Naive thymus-derived CD8-positive, alpha-beta T cell (primary cell): ENCODE results near the gene ATP11C. TPM values are rescaled to one million over a fixed set of nuclear protein-coding genes. Genes with fewer than 3 reads are reported as not detected.
A peak's percentile ranks its signal among the peaks of the same experiment; 100 is the strongest.
"Not testable (repeated sequence)": the region's sequence is repeated elsewhere in the genome, so short reads cannot be mapped to it uniquely, and the experiment has no call there.

ENCODE experiments used
- ATAC-seq, 2 donors: fragments of 150-1000 bp; cut with Tn5 transposase in 1 of 2; sonication (Bioruptor Pico), chemical (Tn5 transposase) in 1 of 2; 1 replicate in 1 of 2; 2 replicates in 1 of 2; pipeline ENCODE4 v1.10.0; 2021; ENCODE audit warnings: mild to moderate bottlenecking in 2 of 2, moderate library complexity in 2 of 2
- POLR2A ChIA-PET: fragments of 350-600 bp; sonication (Branson Sonifier 250); formaldehyde crosslinking; loops from one replicate; lab custom pipeline; 2021; ENCODE audit warnings: antibody characterized with exemption; lab: Charles Lee
- DNase-seq, 10 donors: peaks; one replicate each; pipeline versions ENCODE4 v3.0.0 to v3.0.0-alpha.2; 2020 to 2022
- H3K27ac Mint-ChIP-seq, 10 donors: one replicate each; pipeline ENCODE4 v1.8.0; 2020 to 2022; ENCODE audit warnings: mild to moderate bottlenecking in 10 of 10, mixed read lengths in 10 of 10, moderate library complexity in 4 of 10, inconsistent platforms in 1 of 10
- H3K27me3 Mint-ChIP-seq, 5 donors: one replicate each; pipeline ENCODE4 v1.8.0; 2021 to 2022; ENCODE audit warnings: mixed read lengths in 5 of 5
- H3K36me3 Mint-ChIP-seq, 3 donors: one replicate each; pipeline ENCODE4 v1.8.0; 2020 to 2022; ENCODE audit warnings: mixed read lengths in 3 of 3, mild to moderate bottlenecking in 2 of 3, inconsistent platforms in 1 of 3
- H3K4me1 Mint-ChIP-seq, 4 donors: one replicate each; pipeline ENCODE4 v1.8.0; 2021 to 2022; ENCODE audit warnings: mixed read lengths in 4 of 4
- H3K4me3 Mint-ChIP-seq, 10 donors: one replicate each; pipeline ENCODE4 v1.8.0; 2020 to 2022; ENCODE audit warnings: mild to moderate bottlenecking in 10 of 10, mixed read lengths in 10 of 10, moderate library complexity in 6 of 10, inconsistent platforms in 1 of 10
- H3K9me3 Mint-ChIP-seq, 9 donors: one replicate each; pipeline ENCODE4 v1.8.0; 2020 to 2022; ENCODE audit warnings: mixed read lengths in 9 of 9, mild to moderate bottlenecking in 3 of 9, inconsistent platforms in 1 of 9, moderate library complexity in 1 of 9
- polyA plus RNA-seq, 3 donors: library from polyadenylated mRNA; unstranded; fragments of 300-500 nt; fragmentation: Illumina TruSeq; gene quantifications; one replicate each; pipeline ENCODE4 v1.2.3, GENCODE V29; 2021
- total RNA-seq, 8 experiments: library from RNA in 2 of 8; stranded (reverse) in 2 of 8; gene quantifications; one replicate each; pipeline ENCODE4 v1.2.3 and lab custom pipeline; 2021 to 2026

The ATP11C gene
- total RNA-seq (10 to 100 TPM; 35.5 to 37.0 TPM), polyA plus RNA-seq (1 to 10 TPM; 2.2 to 7.4 (median 5.7) TPM), total RNA-seq (lab: John Stamatoyannopoulos, UW) (57.1 to 98.9 (median 76.2) reads per million in 6 experiments)

GRCh38 chrX:139932901-139933796, at the start of gene ATP11C:
Gene ATP11C (minus strand): TSS chrX:139933053. CDS start chrX:139932042, 1,011 bp downstream.
- Mint-ChIP-seq H3K27me3 (peaks cover 0 to 3% (median 0%) of the 10 kb centered on the region in 5 donors), H3K4me3 (peak within 1 kb of the TSS; percentile 81 to 95 (median 91)), H3K9me3 (no peaks in the 10 kb centered on the region), H3K36me3 (no peaks in the 10 kb centered on the region), H3K27ac (peak within 1 kb of the TSS; percentile 80 to 98 (median 96)), H3K4me1 (peaks cover 5 to 28% (median 20%) of the 10 kb centered on the region in 4 donors)
- ATAC-seq (peak; percentile 76 to 79), DNase-seq (peak; percentile 69 to 91 (median 78))
- POLR2A ChIA-PET = no interaction called here

DNA sequence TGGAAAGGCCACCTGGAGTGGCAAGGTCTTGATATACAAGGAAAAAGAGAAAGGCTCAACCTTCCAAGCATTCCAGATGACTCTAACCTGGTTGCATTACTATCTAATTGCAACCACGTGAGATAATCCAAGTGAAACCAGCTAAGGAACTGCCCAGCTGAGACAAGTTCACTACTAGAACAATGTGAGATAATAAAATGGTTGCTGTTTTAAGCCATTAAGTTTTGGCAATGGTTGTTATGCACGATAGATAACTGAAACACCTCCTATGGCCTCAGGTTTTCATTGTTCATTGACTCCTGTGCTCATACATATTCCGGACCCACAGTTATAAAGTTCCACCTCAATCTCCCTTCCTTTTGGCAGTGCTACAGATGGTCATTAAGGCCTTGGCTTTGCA, 41.6 kb upstream of the ATP11C start:
- no peak for ATAC-seq
- H3K9me3 Mint-ChIP-seq = peaks cover 0 to 5% (median 0%) of the 10 kb centered on the region in 9 donors
- H3K27me3 Mint-ChIP-seq = peaks cover 0 to 22% (median 8%) of the 10 kb centered on the region in 5 donors
- POLR2A ChIA-PET = no interaction called here
- H3K36me3 Mint-ChIP-seq = peaks cover 0 to 6% (median 0%) of the 10 kb centered on the region in 3 donors
- H3K4me3 Mint-ChIP-seq = no peak overlapping the region
- no peak for DNase-seq
- H3K4me1 Mint-ChIP-seq = peaks cover 0 to 5% (median 0%) of the 10 kb centered on the region in 4 donors
- no peak overlapping the region for H3K27ac Mint-ChIP-seq

DNA sequence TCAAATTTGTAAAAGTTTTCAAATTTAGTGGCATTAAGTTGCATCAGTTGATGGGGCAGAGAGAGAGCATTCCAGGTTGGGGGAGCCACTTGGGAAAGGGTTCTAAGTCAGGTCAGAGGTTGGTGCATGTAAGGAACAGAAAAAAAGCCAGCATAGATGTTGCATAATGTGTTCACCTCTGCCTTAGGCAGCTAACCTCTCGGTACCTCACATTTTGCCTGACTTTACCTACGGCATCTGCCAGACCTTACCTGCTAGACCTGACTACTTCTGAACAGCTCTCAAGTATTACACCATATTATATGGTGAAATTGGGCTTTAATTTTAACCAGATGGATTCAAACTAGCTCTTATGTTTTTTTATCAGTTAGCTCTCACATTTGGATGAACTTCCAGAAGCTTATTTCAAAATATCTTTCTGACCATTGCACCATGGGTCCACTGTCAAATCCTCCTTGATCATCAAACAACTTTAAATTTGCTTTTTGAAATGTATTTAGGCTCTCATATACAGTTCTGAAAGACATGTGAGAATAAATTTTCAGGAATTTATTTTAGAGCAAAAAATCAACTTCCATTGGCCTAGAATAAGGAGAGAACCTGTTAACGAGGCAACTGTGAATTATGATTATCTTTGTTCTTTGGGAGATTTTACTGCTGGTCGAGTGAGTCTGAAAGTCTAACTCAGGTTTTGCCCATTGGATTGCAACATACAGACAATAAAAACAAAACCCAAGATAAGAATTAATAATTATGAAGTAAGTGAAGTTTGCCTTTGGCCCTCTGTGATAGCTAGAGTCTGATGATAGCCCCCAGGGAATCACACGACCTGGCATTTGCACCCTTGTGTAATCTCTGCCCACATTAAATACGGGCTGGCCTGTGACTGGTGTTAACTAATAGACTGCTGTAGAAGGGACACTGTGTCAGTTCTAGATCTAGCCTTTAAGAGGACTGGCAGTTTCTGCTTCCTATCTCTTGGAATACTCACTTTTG, 40.1 kb upstream of the ATP11C start:
- DNase-seq = no peak
- peaks cover 1 to 22% (median 9%) of the 10 kb centered on the region in 5 donors for H3K27me3 Mint-ChIP-seq
- no peak for ATAC-seq
- POLR2A ChIA-PET = no interaction called here
- H3K36me3 Mint-ChIP-seq = peaks cover 0 to 6% (median 0%) of the 10 kb centered on the region in 3 donors
- no peak overlapping the region for H3K27ac Mint-ChIP-seq
- peaks cover 0 to 5% (median 0%) of the 10 kb centered on the region in 4 donors for H3K4me1 Mint-ChIP-seq
- H3K9me3 Mint-ChIP-seq = peaks cover 0 to 5% (median 0%) of the 10 kb centered on the region in 9 donors
- H3K4me3 Mint-ChIP-seq = no peak overlapping the region

GRCh38 chrX:139972113-139972512, 39.3 kb upstream of the ATP11C start:
- H3K27me3 Mint-ChIP-seq = peaks cover 1 to 22% (median 9%) of the 10 kb centered on the region in 5 donors
- peaks cover 0 to 5% (median 0%) of the 10 kb centered on the region in 9 donors for H3K9me3 Mint-ChIP-seq
- peaks cover 0 to 6% (median 0%) of the 10 kb centered on the region in 3 donors for H3K36me3 Mint-ChIP-seq
- H3K4me1 Mint-ChIP-seq = peaks cover 0 to 5% (median 0%) of the 10 kb centered on the region in 4 donors
- ATAC-seq = no peak
- DNase-seq = no peak
- H3K27ac Mint-ChIP-seq = no peak overlapping the region
- no peak overlapping the region for H3K4me3 Mint-ChIP-seq
- POLR2A ChIA-PET = no interaction called here

DNA sequence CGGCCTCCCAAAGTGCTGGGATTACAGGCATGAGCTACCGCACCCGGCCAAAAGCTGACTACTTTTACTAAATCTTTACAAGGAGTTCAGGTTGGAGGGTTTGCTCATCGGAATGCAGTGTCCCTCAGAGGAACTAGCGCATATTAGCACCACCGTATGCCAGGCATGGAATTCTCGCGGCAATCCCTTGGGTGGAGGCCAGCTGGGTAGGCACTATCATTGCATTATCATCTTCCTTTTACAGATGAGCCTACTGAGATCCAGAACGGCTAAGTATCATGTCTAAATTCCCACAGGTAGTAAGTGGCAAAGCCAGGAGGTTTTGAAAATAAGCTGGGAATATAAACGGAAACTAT, 38.5 kb upstream of the ATP11C start:
- Mint-ChIP-seq H3K9me3 (peaks cover 0 to 4% (median 0%) of the 10 kb centered on the region in 9 donors), H3K27ac (no peak overlapping the region), H3K36me3 (peaks cover 0 to 3% (median 0%) of the 10 kb centered on the region in 3 donors), H3K4me3 (no peak overlapping the region), H3K4me1 (peaks cover 0 to 5% (median 0%) of the 10 kb centered on the region in 4 donors), H3K27me3 (peaks cover 1 to 22% (median 9%) of the 10 kb centered on the region in 5 donors)
- DNase-seq (no peak), ATAC-seq (no peak)
- POLR2A ChIA-PET = no interaction called here

GRCh38 chrX:139969286-139969685, 36.4 kb upstream of the ATP11C start:
- no peak for DNase-seq
- POLR2A ChIA-PET = no interaction called here
- Mint-ChIP-seq H3K27me3 (peaks cover 1 to 22% (median 9%) of the 10 kb centered on the region in 5 donors), H3K4me3 (no peak overlapping the region), H3K9me3 (no peaks in the 10 kb centered on the region), H3K36me3 (no peaks in the 10 kb centered on the region), H3K4me1 (peaks cover 0 to 5% (median 0%) of the 10 kb centered on the region in 4 donors), H3K27ac (no peak overlapping the region)
- no peak for ATAC-seq

- no peak for DNase-seq
- H3K27ac Mint-ChIP-seq = no peak overlapping the region
- POLR2A ChIA-PET = no interaction called here
- no peaks in the 10 kb centered on the region for H3K36me3 Mint-ChIP-seq
- peaks cover 0 to 5% (median 0%) of the 10 kb centered on the region in 4 donors for H3K4me1 Mint-ChIP-seq
- no peak overlapping the region for H3K4me3 Mint-ChIP-seq
- H3K27me3 Mint-ChIP-seq = peaks cover 1 to 22% (median 10%) of the 10 kb centered on the region in 5 donors
- peaks cover 0 to 5% (median 0%) of the 10 kb centered on the region in 9 donors for H3K9me3 Mint-ChIP-seq
- no peak for ATAC-seq
Measured at GRCh38 chrX:139967750-139968149, 34.9 kb upstream of the ATP11C start.

DNA sequence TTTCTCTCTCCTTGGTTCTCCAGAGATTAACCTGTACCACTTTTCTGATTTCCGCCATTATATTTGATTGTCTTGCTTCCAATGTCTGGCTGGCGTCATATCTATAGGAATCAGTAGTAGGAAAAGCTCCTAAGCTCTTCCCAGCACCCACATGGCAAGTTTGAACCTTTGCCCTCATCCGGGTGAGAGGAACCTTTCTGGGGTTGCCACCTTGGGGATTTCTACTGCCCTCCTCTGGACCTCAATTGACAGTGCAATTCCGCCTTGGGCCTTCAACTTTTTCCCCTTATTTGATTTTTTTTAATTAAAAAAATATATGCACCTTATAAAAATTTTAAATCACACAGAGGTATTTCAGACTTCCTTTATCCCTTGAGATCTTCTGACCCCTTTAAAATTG, 34.4 kb upstream of the ATP11C start:
- POLR2A ChIA-PET = no interaction called here
- DNase-seq = no peak
- peaks cover 0 to 5% (median 0%) of the 10 kb centered on the region in 4 donors for H3K4me1 Mint-ChIP-seq

GRCh38 chrX:139966159-139966558, 33.3 kb upstream of the ATP11C start:
- H3K9me3 Mint-ChIP-seq, H3K4me3 Mint-ChIP-seq, POLR2A ChIA-PET, H3K4me1 Mint-ChIP-seq, DNase-seq, ATAC-seq, H3K27ac Mint-ChIP-seq, H3K36me3 Mint-ChIP-seq: not testable (repeated sequence)
- H3K27me3 Mint-ChIP-seq = peaks cover 1 to 11% (median 6%) of the 10 kb centered on the region in 5 donors

More for the DNA sequence above, 34.4 kb upstream of the ATP11C start:
- ATAC-seq = no peak
- peaks cover 0 to 5% (median 0%) of the 10 kb centered on the region in 9 donors for H3K9me3 Mint-ChIP-seq
- H3K27me3 Mint-ChIP-seq = peaks cover 1 to 22% (median 10%) of the 10 kb centered on the region in 5 donors
- no peak overlapping the region for H3K27ac Mint-ChIP-seq
- no peaks in the 10 kb centered on the region for H3K36me3 Mint-ChIP-seq
- H3K4me3 Mint-ChIP-seq = no peak overlapping the region

- no peak for DNase-seq
- Mint-ChIP-seq H3K27ac (no peak within 1 kb of the TSS), H3K36me3 (no peaks in the 10 kb centered on the region), H3K4me1 (no peaks in the 10 kb centered on the region), H3K27me3 (peaks cover 1 to 6% (median 4%) of the 10 kb centered on the region in 5 donors), H3K4me3 (no peak within 1 kb of the TSS), H3K9me3 (peaks cover 0 to 6% (median 0%) of the 10 kb centered on the region in 9 donors)
- ATAC-seq = no peak
- POLR2A ChIA-PET = no interaction called here
Measured at GRCh38 chrX:139965421-139965820, 32.6 kb upstream of the ATP11C start, which contains the start of gene CXorf66. Gene CXorf66 (minus strand): TSS chrX:139965521. CDS start chrX:139965496, 25 bp downstream.

DNA sequence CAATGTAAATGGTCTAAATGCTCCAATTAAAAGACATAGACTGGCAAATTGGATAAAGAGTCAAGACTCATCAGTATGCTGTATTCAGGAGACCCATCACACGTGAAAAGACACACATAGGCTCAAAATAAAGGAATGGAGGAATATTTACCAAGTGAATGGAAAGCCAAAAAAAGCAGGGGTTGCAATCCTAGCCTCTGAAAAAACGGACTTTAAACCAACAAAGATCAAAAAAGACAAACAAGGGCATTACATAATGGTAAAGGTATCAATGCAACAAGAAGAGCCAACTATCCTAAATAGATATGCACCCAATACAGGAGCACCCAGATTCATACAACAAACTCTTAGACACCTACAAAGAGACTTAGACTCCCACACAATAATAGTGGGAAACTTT, 28.2 kb upstream of the ATP11C start:
- H3K4me1 Mint-ChIP-seq, ATAC-seq, H3K4me3 Mint-ChIP-seq, H3K9me3 Mint-ChIP-seq, H3K27me3 Mint-ChIP-seq, H3K27ac Mint-ChIP-seq, POLR2A ChIA-PET, DNase-seq, H3K36me3 Mint-ChIP-seq: not testable (repeated sequence)

GRCh38 chrX:139949703-139950102, 16.9 kb upstream of the ATP11C start:
- no peak overlapping the region for H3K4me3 Mint-ChIP-seq
- no peaks in the 10 kb centered on the region for H3K36me3 Mint-ChIP-seq
- no peak overlapping the region for H3K27ac Mint-ChIP-seq
- POLR2A ChIA-PET = no interaction called here
- H3K4me1 Mint-ChIP-seq = no peaks in the 10 kb centered on the region
- ATAC-seq (no peak), DNase-seq (no peak)
- no peaks in the 10 kb centered on the region for H3K9me3 Mint-ChIP-seq
- peaks cover 0 to 2% (median 0%) of the 10 kb centered on the region in 5 donors for H3K27me3 Mint-ChIP-seq
